ENCODE data around the gene BEGAIN.

Gene BEGAIN

DNA sequence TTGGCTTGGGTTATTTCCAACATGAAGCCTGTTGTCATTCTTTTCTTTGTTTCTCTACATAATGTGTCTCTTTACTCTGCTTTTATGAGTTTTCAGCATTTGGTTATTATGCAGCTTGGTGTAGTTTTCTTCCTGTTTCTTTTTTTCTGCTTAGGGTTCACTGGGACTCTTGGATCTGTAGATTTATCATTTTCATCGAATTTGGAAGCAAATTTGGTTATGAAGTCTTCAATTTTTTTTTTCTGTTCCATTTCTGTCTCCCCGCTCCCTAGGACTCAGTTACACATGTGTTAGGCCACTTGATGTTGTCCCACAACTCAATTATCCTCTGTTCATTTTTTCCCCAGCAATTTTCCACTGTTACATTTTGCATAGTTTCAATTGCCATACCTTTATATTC lies 13.8 kb upstream of the BEGAIN start:
- DNase-seq (ENCODE audit: low read depth in 2 of 2) = no peak

GRCh38 chr14:100599981-100600380 lies 12.8 kb upstream of the BEGAIN start:
- no peak for DNase-seq (ENCODE audit: low read depth in 2 of 2)

DNA sequence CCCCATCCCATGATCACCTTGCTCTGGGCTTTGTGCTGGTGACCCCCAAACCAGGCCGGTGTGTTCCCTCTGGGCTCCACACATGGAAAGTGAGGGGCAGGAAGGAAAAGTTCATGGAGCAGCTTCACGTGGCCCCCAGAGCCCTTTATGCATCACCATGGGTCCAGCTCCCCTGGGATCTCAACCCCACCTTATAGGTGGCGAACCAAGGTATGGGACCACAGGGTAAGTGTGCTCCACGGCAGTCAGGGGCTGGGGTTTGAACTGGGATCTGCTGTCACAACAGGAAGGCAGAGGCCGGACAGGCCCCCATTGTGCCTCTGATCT lies 7.4 kb upstream of the BEGAIN start:
- no peak for DNase-seq (ENCODE audit: low read depth in 2 of 2)

DNA sequence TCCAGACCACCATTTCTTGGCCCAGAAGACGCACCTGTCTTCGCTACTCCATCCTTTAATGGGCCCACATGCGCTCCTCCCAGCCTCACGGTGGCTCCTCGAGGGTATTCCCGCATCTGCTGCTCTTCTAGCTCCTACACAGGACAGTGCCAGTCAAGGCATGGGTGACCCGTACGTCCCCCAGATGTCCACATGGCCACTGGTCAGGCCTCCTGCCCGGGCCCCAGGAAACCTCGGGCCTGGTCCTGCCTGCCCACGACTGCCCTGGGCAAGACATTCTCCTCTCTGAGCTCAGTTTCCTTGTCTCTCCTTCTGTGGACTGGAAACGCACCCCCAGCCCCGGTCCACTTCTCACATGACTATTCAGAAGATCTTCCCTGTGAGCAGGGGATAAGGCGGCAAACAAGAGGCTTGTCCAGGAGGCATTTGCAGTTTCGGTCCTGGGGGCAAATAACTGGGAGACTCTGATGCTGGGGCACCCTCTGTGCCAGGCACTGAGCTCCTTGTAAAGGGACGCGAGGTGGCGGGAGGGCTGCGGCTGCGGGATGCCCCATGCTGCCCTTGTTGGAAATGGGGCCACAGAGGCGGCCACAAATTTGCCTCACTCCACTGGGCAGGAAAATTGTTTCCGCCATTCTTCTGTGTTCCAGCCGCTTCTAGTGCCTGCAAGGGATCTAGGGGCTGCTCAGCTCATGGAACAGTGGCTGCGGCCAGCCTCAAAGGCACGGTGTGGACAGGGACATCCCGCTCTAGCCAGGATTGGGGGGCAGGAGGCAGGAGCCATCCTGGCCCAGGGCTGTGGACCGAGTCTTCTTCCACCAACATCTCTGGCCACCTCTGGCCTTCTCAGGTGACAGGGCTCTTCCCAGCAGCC lies 6.8 kb upstream of the BEGAIN start:
- no peak for DNase-seq (ENCODE audit: low read depth in 2 of 2)

GRCh38 chr14:100592972-100593371 lies 5.8 kb upstream of the BEGAIN start:
- no peak for DNase-seq (ENCODE audit: low read depth in 2 of 2)

GRCh38 chr14:100592461-100592891 lies 5.3 kb upstream of the BEGAIN start:
- DNase-seq (ENCODE audit: low read depth in 2 of 2) = no peak

- no peak for DNase-seq (ENCODE audit: low read depth in 2 of 2)
These were observed 4.5 kb upstream of the BEGAIN start for GRCh38 chr14:100591453-100592371.

DNA sequence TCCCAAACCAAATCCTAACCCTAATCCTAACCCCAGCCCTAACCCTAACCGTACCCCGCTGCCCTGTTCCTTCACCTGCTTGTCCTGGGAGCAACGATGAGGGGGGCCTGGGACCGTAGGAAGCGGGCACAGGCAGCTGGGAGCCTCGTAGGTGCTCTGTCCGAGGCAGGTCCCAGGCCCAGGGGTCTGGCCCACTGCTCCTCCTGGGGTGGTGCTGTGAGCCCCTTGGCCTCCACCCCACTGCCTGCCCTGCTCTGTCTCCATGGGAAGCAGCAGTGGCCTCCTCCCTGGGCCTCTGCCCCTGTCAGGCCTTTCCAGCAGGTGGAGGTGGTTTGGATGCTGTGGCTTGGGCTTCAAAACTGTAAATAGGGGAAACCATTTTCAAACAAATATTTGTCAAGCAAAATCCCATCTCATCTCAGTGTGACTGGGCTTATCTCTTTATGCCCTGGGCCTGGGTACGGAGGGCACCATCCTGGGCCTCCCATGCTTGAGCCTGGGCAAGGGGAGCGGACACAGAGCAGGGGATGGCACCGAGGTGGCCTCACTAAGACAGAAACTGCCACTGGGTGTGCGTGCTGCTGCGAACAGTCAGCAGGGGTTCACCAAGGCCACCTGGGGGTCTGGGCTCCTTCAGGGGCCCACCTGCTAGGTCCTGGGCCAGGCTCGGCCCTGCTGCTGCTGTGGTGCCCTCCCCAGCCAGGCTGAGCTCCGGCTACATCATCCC lies 3.7 kb upstream of the BEGAIN start:
- no peak for DNase-seq (ENCODE audit: low read depth in 2 of 2)

DNA sequence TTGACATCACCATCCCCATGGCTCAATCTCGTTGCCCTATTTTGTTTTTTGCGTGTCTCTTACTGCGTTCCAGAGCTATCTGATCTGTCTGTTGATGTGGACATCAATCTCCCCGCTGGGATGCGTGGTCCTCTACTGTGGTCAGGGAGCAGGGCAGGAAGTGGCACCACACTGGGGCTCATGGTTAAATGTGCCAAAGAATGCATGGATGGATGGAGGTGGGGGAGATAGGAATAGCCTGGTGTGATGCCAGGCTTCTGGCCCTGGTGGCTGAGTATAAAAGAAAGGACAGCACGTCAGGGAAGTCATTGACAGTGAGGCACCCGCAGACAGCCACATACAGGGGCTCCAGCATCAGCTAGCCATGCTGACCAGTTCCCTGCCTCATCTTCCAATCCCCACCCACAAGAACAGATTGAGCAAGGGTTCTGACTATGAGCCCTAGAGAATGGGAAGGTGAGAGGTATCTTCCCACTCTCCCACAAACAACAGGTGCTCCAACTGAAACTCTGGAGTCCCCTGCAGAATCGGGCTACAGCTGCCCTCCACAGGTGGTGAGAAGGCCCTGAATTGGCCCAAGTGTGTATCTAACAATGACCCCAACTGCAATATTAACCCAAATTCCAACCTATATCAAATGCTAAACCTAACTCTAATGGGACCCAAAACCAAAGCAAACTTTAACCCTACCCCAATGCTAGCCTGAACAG lies 2.7 kb upstream of the BEGAIN start:
- no peak for DNase-seq (ENCODE audit: low read depth in 2 of 2)

- DNase-seq (ENCODE audit: low read depth in 2 of 2) = no peak
These were observed 2.0 kb upstream of the BEGAIN start for GRCh38 chr14:100589071-100589759.

DNA sequence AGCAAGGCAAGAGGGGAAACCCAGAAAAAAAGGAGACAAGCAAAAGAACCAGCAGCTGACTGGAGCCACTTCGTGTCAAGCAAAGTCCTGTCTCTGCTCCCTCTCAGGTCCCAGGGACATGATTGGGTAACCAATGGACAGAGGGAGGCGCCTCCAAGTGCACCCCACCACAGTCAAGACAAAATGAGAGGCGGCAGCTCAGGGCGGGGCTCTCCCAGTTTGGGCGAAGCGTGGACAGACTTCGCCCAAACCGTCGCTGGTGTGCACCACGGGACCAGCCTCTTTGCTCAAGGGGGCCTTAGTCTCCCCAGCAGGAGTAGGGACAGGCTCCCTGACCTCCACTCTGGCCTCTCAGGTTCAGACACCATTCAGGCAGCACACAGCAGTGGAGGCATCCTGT lies 1.5 kb upstream of the BEGAIN start:
- DNase-seq (ENCODE audit: low read depth in 2 of 2) = no peak

- no peak for DNase-seq (ENCODE audit: low read depth in 2 of 2)
These were observed 670 bp upstream of the BEGAIN start for GRCh38 chr14:100587763-100588411.

- peak in 1 of 2 donors; percentile 20 for DNase-seq (ENCODE audit: low read depth in 2 of 2)
These were observed 673 bp downstream of the BEGAIN start for GRCh38 chr14:100586403-100587085.

- no peak for DNase-seq (ENCODE audit: low read depth in 2 of 2)
These were observed 1.1 kb downstream of the BEGAIN start for GRCh38 chr14:100586153-100586402.

DNA sequence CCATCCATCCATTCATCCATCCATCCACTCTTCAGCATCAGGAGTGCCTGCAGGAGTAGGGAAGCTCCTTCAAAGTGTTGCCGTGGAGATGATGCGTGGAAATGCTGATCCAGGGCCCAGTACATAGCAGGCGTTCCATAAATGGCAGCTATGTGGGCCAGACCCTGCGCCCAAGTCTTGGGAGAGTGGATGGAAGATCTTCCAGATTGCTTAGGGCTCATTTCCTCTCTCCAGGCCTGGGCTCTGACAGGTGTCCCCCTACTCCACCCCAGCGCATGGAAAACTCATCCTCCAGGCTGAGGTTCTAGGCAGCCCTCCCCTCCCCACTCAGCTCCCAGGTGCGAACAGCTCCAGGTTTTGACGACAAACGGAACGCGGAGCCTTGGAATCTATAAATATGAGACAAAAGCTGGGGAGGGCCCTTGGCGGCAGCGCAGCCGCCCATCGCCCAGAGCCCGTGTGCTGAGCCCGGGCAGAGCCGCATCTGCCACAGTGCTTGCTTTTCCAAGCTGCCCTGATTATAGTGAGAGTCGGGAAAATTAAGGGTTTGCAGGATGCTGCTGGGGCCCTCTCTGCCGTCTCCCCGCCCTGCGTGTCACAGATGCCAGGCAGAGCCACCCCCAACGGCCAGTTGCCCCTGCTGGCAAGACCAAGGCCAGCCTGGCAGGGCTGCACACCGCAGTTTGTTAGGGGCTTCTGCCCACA lies 1.6 kb downstream of the BEGAIN start:
- no peak for DNase-seq (ENCODE audit: low read depth in 2 of 2)

GRCh38 chr14:100584056-100585031 lies 2.9 kb downstream of the BEGAIN start:
- DNase-seq (ENCODE audit: low read depth in 2 of 2) = no peak

DNA sequence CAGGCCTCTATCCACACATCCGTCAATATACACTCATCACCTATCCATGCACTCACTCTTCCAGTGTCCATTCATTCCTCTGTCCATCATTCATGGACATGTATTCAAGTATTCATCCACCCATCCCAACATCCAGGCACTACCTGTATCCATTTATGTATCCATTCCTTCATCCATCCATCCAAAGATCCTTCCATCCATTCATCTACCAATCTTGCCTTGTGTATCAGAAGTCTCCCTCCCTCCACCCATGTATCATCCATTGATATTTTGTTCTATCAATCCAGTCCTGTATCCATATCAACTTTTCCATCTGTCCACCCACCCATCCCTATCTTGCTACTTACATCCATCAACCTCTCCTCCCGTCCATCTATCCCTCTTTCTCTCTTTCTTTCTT lies 4.0 kb downstream of the BEGAIN start:
- DNase-seq (ENCODE audit: low read depth in 2 of 2) = no peak

DNA sequence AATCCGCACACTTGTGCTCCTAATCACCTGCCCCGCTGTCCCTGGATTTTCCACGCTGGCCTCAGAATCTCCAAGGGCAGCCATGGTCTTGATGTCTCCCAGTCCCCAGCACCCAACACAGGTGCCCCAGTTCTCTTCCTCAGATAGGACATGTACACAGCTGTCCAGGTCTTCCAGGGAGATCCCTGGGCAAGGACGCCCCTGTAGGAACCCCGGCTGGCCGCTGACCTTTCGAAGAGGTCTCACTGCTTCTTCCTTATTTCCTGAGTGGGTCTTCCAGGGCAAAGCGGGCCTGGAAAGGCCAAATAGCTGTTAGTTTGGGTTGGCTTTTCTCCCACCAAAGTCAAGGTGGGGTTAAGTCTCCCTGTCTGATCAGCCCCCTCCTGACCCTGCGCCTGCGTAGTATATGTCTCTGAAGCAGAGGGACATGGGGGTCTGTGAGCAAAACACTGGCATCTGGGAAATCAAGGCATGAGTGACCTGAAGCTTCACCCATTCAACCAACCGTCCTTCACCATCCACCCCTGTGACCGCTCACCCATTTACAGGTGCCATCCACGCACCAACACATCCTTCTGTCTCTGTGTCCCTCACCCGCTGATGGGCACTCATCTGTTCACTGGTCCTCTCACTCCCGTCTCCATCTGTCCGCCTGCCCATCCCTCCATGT lies 4.6 kb downstream of the BEGAIN start:
- no peak for DNase-seq (ENCODE audit: low read depth in 2 of 2)

Data from stimulated activated CD4-positive, alpha-beta T cell treated with anti-CD3 and anti-CD28 coated beads, Interleukin-4, amount 100 ng/mL, for 48 hours (primary cell).